GM19351 (cell line): Measurements from ENCODE around the gene CCT3.
A peak's percentile ranks its signal among the peaks of the same experiment; 100 is the strongest.

Experiments
- ATAC-seq: cut with Tn5 transposase; IDR thresholded peaks from one replicate; pipeline ENCODE4 v1.9.1; 2021; ENCODE audit warnings: mild to moderate bottlenecking, moderate library complexity; ENCODE audit not compliant: unreplicated experiment

CCT3 gene

DNA sequence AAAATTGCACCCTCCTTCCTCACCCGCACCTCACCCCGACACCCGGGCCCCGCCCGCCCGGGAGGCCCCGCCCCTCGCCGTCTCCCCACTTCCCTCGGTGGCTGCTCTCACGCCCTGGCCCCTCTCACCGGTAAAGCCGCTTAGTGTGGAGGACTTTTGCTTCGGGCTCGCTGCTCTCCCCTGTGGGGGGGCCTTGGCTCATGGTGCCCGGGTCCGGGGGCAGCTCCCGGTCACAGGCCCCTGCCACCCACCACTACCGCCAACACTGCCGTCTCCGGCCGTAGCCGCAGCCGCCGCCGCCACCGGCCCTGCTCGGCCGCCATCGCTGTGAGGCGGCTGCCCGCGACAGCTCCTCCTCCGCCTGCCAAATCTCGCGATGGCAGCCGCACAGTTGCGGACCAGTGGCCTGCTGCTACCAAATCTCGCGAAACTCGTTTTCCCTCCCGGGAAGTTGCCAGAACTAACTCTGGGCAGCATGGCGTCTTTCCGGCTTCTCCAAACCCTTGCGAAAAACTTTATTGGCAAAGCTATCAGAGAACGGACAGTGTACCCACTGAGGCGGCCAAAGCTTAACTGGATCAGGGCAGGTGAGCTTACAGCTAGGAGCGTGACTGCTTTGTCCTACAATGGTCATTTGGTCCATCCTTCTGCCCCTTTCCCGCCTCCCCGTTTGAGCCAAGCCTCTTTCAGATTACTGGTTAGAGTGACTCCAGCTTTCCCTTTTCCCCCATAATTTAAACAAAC is 55.4 kb downstream of the CCT3 start, which contains the start of gene SMG5:
SMG5 (minus strand) TSS at position 347 of the 744 bp plus-strand sequence; CDS start at position 202, 145 bp downstream.
- ATAC-seq: peak; percentile 78

GRCh38 chr1:156281693-156282478 is 56.2 kb downstream of the CCT3 start:
- peak; percentile 3 for ATAC-seq

DNA sequence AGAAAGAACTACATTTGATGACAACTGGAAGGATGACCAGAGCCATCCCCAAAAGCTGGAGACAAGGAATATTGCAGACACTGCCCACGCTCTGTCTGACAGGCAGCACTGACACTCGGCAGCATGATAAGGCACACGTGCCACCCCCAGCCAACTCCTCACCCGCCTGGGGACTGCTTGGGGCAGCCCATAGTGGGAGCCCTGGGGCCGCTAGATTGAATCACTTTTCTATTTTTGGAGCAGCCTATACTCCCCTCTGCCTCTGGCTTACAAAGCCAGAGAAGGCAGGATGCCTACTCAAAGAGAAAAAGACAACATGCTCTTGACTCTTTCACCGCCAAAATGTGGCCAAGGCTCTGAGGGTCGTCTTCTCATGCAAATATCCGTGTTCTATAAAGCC is 56.8 kb downstream of the CCT3 start:
- peak; percentile 55 for ATAC-seq

- no peak for ATAC-seq
These were observed 58.3 kb downstream of the CCT3 start for GRCh38 chr1:156279837-156280236.

- ATAC-seq: no peak
These were observed 61.1 kb downstream of the CCT3 start for GRCh38 chr1:156276966-156277381.

GRCh38 chr1:156276532-156276931 is 61.6 kb downstream of the CCT3 start:
- ATAC-seq: no peak

DNA sequence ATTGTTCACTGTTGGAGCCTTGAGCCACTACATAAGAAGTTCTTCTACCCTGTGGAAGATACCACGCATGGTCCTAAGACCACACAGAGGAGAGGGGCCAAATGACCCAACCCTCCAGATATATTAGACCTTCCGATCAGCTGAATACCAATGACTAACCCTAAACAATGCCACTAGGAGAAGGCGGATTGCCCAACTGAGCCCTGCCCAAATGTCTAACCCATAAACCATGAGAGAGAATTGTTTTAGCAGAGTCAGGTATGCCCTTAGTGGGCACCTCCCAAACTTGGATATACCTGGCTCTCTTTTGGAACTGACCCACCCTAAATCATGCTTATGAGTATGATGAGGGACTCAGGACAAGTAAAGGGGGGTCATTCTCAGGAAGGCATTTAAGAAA is 67.8 kb downstream of the CCT3 start:
- no peak for ATAC-seq

- no peak for ATAC-seq
These were observed 69.8 kb downstream of the CCT3 start for GRCh38 chr1:156268336-156268735.

GRCh38 chr1:156266051-156266450 is 72.0 kb downstream of the CCT3 start:
- no peak for ATAC-seq

GRCh38 chr1:156263288-156263655 is 74.8 kb downstream of the CCT3 start:
- no peak for ATAC-seq

DNA sequence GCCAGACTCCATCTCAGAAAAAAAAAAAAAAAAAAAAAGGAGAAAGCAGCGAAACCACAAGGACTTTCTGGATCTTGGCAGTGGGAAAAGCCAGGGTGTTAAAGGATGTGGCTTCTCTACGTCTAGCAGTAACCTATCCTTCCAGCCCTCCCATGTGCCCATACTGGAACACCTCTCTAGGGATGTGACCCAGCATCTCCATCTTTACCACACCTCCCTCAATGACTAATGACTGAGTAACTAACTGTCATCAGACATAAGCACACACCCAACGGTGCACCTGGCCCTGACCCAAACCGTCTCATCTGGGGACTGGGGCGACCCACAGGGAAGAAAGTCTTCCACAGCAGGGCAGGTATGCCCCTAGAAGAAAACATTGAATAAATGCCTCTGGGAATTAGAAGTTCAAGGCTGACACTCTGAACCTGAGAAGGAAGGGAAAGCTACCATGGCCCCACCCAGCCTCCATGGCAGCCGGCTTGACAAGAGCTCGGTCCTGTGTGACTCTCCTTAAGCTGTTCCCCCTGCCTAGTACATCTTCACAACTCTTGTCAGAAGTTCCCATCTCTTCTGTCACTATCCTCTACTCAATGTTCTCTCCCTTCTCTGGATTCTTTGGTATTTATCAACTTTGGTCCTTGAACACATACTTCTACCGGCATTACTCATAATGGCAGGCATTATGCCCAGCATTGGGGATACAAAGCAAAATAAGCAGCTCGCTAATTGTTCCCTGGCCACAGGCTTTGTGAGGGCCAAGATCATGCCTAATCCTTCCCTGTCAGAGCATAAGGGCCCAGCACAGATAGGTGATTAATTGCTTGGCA is 75.4 kb downstream of the CCT3 start:
- ATAC-seq: no peak

DNA sequence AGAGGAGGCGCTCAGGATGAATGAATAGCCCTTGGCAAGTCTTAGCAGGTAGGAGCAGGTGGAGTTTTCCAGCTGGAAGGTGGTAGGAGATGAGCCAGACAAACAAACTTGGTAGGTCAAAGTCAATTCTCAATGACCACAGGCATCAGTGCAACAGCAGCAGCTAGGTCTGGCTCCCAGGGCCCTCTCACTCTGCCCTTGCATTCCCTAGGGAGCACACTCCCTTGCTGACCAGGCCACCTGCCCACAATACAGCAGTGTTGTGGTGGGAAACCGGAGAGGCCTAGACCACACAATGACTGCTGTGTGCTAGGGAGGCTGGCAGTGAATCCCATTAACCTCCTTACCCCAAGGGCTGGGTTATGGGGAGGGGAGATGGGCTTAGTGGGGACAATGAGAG is 77.2 kb downstream of the CCT3 start:
- ATAC-seq: no peak

- no peak for ATAC-seq
These were observed 78.3 kb downstream of the CCT3 start for GRCh38 chr1:156259805-156260204.
